Measurements from ENCODE around the gene NFS1.

NFS1 gene

GRCh38 chr20:35648836-35649235 is 50.3 kb downstream of the NFS1 start:
- H3K36me3 ChIP-seq (ENCODE audit: insufficient read depth, low read length): peaks cover 39% of the 10 kb centered on the region
- no peak overlapping the region for H3K9ac ChIP-seq (ENCODE audit: low read depth, low read length)
- H3K79me2 ChIP-seq (ENCODE audit: insufficient read depth, low read length): peaks cover 98% of the 10 kb centered on the region
- DNase-seq: no peak
- H3K4me1 ChIP-seq (ENCODE audit: insufficient read depth, low read length): 0 out of 2 replicates have a peak, but pooled peaks cover 5% of the 10 kb centered on the region
- H3K27ac ChIP-seq (ENCODE audit: low read length): no peak overlapping the region
- H3K4me3 ChIP-seq (ENCODE audit: low read depth in 1 of 2, low read length in 2 of 2): no peak overlapping the region
- no peaks in the 10 kb centered on the region for H3K27me3 ChIP-seq (ENCODE audit: insufficient read depth, low read length, poor library complexity)
- H3K9me3 ChIP-seq (ENCODE audit: insufficient read depth, low read length, severe bottlenecking): no peaks in the 10 kb centered on the region
- ATAC-seq (ENCODE audit: insufficient read depth, low read depth): no peak
- peaks cover 76% of the 10 kb centered on the region for H4K20me1 ChIP-seq (ENCODE audit: insufficient read depth, low read length)
- H3K4me2 ChIP-seq (ENCODE audit: insufficient read depth, low read length): no peak overlapping the region
- TF ChIP-seq EZH2 (IDR thresholded peaks at IDR 0.05; ENCODE audit: borderline replicate concordance, low read depth, low read length, severe bottlenecking): no peak
- no peak for TF ChIP-seq CTCF (IDR thresholded peaks at IDR 0.05; ENCODE audit: borderline replicate concordance, extremely low read depth, low read length, poor library complexity, severe bottlenecking)
- H2AFZ ChIP-seq (ENCODE audit: low read depth, low read length): no peak overlapping the region

GRCh38 chr20:35644806-35645205 is 54.3 kb downstream of the NFS1 start:
- no peak overlapping the region for H3K27ac ChIP-seq (ENCODE audit: low read length)
- TF ChIP-seq CTCF (IDR thresholded peaks at IDR 0.05; ENCODE audit: borderline replicate concordance, extremely low read depth, low read length, poor library complexity, severe bottlenecking) (no peak), EZH2 (IDR thresholded peaks at IDR 0.05; ENCODE audit: borderline replicate concordance, low read depth, low read length, severe bottlenecking) (no peak)
- no peaks in the 10 kb centered on the region for H3K9me3 ChIP-seq (ENCODE audit: insufficient read depth, low read length, severe bottlenecking)
- DNase-seq: no peak
- H3K4me2 ChIP-seq (ENCODE audit: insufficient read depth, low read length): no peak overlapping the region
- H3K27me3 ChIP-seq (ENCODE audit: insufficient read depth, low read length, poor library complexity): no peaks in the 10 kb centered on the region
- H4K20me1 ChIP-seq (ENCODE audit: insufficient read depth, low read length): peaks cover 75% of the 10 kb centered on the region
- no peak overlapping the region for H3K9ac ChIP-seq (ENCODE audit: low read depth, low read length)
- no peak overlapping the region for H2AFZ ChIP-seq (ENCODE audit: low read depth, low read length)
- no peak overlapping the region for H3K4me3 ChIP-seq (ENCODE audit: low read depth in 1 of 2, low read length in 2 of 2)
- no peak for ATAC-seq (ENCODE audit: insufficient read depth, low read depth)
- peaks cover 96% of the 10 kb centered on the region for H3K79me2 ChIP-seq (ENCODE audit: insufficient read depth, low read length)
- peaks cover 7% of the 10 kb centered on the region; the same call in 1 of the 2 replicates for H3K36me3 ChIP-seq (ENCODE audit: insufficient read depth, low read length)
- no peaks in the 10 kb centered on the region for H3K4me1 ChIP-seq (ENCODE audit: insufficient read depth, low read length)

- no peaks in the 10 kb centered on the region for H3K27me3 ChIP-seq (ENCODE audit: insufficient read depth, low read length, poor library complexity)
- no peak overlapping the region for H3K27ac ChIP-seq (ENCODE audit: low read length)
- H3K9ac ChIP-seq (ENCODE audit: low read depth, low read length): no peak overlapping the region
- peak; percentile 3 for DNase-seq
- H2AFZ ChIP-seq (ENCODE audit: low read depth, low read length): no peak overlapping the region
- peaks cover 70% of the 10 kb centered on the region for H4K20me1 ChIP-seq (ENCODE audit: insufficient read depth, low read length)
- 0 out of 2 replicates have a peak, but pooled peaks cover 4% of the 10 kb centered on the region for H3K36me3 ChIP-seq (ENCODE audit: insufficient read depth, low read length)
- H3K4me1 ChIP-seq (ENCODE audit: insufficient read depth, low read length): no peaks in the 10 kb centered on the region
- no peak overlapping the region for H3K4me2 ChIP-seq (ENCODE audit: insufficient read depth, low read length)
- no peak for ATAC-seq (ENCODE audit: insufficient read depth, low read depth)
- TF ChIP-seq CTCF (IDR thresholded peaks at IDR 0.05; ENCODE audit: borderline replicate concordance, extremely low read depth, low read length, poor library complexity, severe bottlenecking): no peak
- no peak for TF ChIP-seq EZH2 (IDR thresholded peaks at IDR 0.05; ENCODE audit: borderline replicate concordance, low read depth, low read length, severe bottlenecking)
- no peaks in the 10 kb centered on the region for H3K9me3 ChIP-seq (ENCODE audit: insufficient read depth, low read length, severe bottlenecking)
- H3K4me3 ChIP-seq (ENCODE audit: low read depth in 1 of 2, low read length in 2 of 2): no peak overlapping the region
- peaks cover 96% of the 10 kb centered on the region for H3K79me2 ChIP-seq (ENCODE audit: insufficient read depth, low read length)
These were observed 56.1 kb downstream of the NFS1 start for GRCh38 chr20:35643045-35643444.

- no peak overlapping the region for H3K4me2 ChIP-seq (ENCODE audit: insufficient read depth, low read length)
- no peak overlapping the region for H3K4me3 ChIP-seq (ENCODE audit: low read depth in 1 of 2, low read length in 2 of 2)
- H3K79me2 ChIP-seq (ENCODE audit: insufficient read depth, low read length): peaks cover 98% of the 10 kb centered on the region
- H3K36me3 ChIP-seq (ENCODE audit: insufficient read depth, low read length): 0 out of 2 replicates have a peak, but pooled peaks cover 4% of the 10 kb centered on the region
- ATAC-seq (ENCODE audit: insufficient read depth, low read depth) (no peak), DNase-seq (no peak)
- H3K27ac ChIP-seq (ENCODE audit: low read length): no peak overlapping the region
- H3K27me3 ChIP-seq (ENCODE audit: insufficient read depth, low read length, poor library complexity): no peaks in the 10 kb centered on the region
- no peak overlapping the region for H3K9ac ChIP-seq (ENCODE audit: low read depth, low read length)
- H3K4me1 ChIP-seq (ENCODE audit: insufficient read depth, low read length): no peaks in the 10 kb centered on the region
- H4K20me1 ChIP-seq (ENCODE audit: insufficient read depth, low read length): peaks cover 74% of the 10 kb centered on the region
- H2AFZ ChIP-seq (ENCODE audit: low read depth, low read length): no peak overlapping the region
- no peak for TF ChIP-seq EZH2 (IDR thresholded peaks at IDR 0.05; ENCODE audit: borderline replicate concordance, low read depth, low read length, severe bottlenecking)
- no peak for TF ChIP-seq CTCF (IDR thresholded peaks at IDR 0.05; ENCODE audit: borderline replicate concordance, extremely low read depth, low read length, poor library complexity, severe bottlenecking)
- no peaks in the 10 kb centered on the region for H3K9me3 ChIP-seq (ENCODE audit: insufficient read depth, low read length, severe bottlenecking)
These were observed 57.4 kb downstream of the NFS1 start for GRCh38 chr20:35641743-35642142.

All from DND-41 (cell line).